KG1 (cell line): ENCODE data around the gene BAIAP2.
"Not testable (repeated sequence)": the region's sequence is repeated elsewhere in the genome, so short reads cannot be mapped to it uniquely, and the experiment has no call there.

Experiments
- DNase-seq: peaks from one replicate; lab custom pipeline; 2025; lab: John Stamatoyannopoulos, UW

BAIAP2 gene

GRCh38 chr17:81000631-81001357 is 34.2 kb upstream of the BAIAP2 start:
- DNase-seq, result no peak

- DNase-seq, result no peak
These were observed 33.0 kb upstream of the BAIAP2 start for GRCh38 chr17:81002013-81002384.

GRCh38 chr17:81002409-81003361 is 32.3 kb upstream of the BAIAP2 start:
- no peak for DNase-seq

- DNase-seq, result no peak
These were observed 31.1 kb upstream of the BAIAP2 start for GRCh38 chr17:81003711-81004475.

GRCh38 chr17:81006891-81007290 is 28.1 kb upstream of the BAIAP2 start:
- no peak for DNase-seq

GRCh38 chr17:81008140-81008539 is 26.8 kb upstream of the BAIAP2 start:
- no peak for DNase-seq

- no peak for DNase-seq
These were observed 25.8 kb upstream of the BAIAP2 start for GRCh38 chr17:81009136-81009535.

- DNase-seq, result no peak
These were observed 24.0 kb upstream of the BAIAP2 start for GRCh38 chr17:81010935-81011334.

GRCh38 chr17:81011951-81012350 is 23.0 kb upstream of the BAIAP2 start:
- no peak for DNase-seq

- no peak for DNase-seq
These were observed 22.1 kb upstream of the BAIAP2 start for GRCh38 chr17:81012574-81013447.

- DNase-seq, result no peak
These were observed 21.3 kb upstream of the BAIAP2 start for GRCh38 chr17:81013642-81014041.

GRCh38 chr17:81015136-81015535 is 19.8 kb upstream of the BAIAP2 start:
- DNase-seq, result no peak

GRCh38 chr17:81016575-81016974 is 18.4 kb upstream of the BAIAP2 start:
- no peak for DNase-seq

GRCh38 chr17:81017330-81017729 is 17.6 kb upstream of the BAIAP2 start:
- DNase-seq, result not testable (repeated sequence)

- peak; percentile 76 for DNase-seq
These were observed 16.7 kb upstream of the BAIAP2 start for GRCh38 chr17:81018044-81018802.

- DNase-seq, result no peak
These were observed 15.1 kb upstream of the BAIAP2 start for GRCh38 chr17:81019563-81020442.

GRCh38 chr17:81020443-81020766 is 14.5 kb upstream of the BAIAP2 start:
- no peak for DNase-seq

GRCh38 chr17:81020767-81021497 is 14.0 kb upstream of the BAIAP2 start:
- peak; percentile 52 for DNase-seq
